HL-60/S4 treated with retinoic acid at 250 ng/mL for 4 days and 3 days (cell line): ENCODE data around the gene RAPGEF5.

Experiments used
- in situ Hi-C: fragments of 300-500 bp; cut with MboI; formaldehyde crosslinking; loops from 2 replicates; pipeline ENCODE4 v1.7.0; 2022; ENCODE audit warnings: low sequenced_read_pairs

RAPGEF5 gene

GRCh38 chr7:22167482-22167881 lies 189.5 kb downstream of the RAPGEF5 start:
- in situ Hi-C loops = no loop called here

DNA sequence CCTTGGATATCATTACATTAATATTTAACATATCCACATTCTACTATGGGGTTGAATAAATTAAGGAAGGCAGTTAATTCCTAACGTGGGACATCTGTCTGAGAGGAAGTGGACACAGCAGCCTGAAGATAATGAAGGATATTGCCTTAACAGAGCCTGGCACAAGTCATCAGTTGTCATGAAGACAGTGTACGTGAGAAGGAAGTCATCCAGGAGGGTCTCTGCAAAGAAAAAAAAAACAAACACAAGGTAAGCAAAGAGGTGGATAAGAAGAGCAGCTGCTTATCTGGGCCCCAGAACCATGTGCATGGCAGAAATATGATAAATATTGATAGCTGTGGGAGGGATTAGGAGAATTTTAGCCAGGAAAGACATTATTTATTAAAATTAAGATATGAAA lies 190.0 kb downstream of the RAPGEF5 start:
- in situ Hi-C loops = no loop called here

- in situ Hi-C loops = no loop called here
These were observed 197.6 kb downstream of the RAPGEF5 start for GRCh38 chr7:22159341-22159740.

DNA sequence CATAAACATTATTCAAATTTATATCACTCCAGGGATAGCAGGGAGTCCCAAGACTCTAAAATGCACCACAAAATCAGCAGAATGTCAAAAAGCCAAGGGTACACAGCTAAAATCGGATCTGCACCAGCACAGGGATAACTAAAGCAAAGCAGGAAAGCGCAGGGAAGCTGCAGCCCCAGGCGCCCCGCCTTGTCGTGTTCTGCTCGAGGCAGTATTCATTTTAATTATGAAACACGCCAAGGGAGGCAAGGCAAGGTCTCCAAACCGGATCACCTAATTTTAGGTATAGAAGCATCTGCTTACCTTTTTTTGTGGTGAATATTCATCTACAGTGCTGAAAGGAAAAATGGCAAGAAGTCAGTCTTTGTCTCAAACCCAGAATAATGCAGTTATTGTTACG lies 199.4 kb downstream of the RAPGEF5 start:
- in situ Hi-C loops = no loop called here

DNA sequence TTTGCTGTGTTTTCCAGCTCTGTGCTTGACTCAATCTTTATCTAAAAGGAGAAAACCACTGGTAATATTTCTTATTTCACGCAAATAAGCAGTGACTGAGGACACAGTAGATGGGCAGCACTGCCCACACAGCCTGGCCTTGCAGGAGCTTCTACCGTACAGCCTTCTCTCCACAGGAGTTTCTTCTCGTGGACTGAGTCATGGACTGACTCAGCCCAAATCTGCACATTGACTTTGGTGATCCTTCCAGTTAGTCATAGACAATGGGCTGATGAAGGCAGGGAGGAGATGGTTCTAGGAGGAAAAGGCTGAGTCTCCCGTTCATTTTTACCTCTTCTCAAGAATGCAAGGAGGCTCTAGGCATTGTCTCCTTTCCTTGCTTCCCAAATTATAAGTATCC lies 200.7 kb downstream of the RAPGEF5 start:
- in situ Hi-C loops = no loop called here

DNA sequence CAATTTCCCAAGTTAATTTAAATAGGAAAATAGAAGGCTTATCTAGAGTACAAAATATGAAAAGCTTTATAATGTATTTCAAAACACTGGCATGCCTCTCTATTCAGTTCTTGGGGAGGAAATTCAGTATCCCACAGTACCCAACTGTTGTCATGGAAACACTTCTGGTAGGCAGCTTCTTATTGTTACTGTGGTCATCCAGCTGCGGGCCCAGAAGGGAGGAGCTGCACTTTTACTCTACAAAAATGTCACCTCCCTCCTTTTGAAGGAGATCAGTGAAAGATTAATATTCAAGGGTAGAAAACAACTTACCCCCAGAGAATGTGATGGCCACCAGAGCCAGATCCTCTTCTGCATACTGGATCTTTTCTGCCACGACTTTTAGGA lies 202.8 kb downstream of the RAPGEF5 start:
- in situ Hi-C loops = no loop called here

DNA sequence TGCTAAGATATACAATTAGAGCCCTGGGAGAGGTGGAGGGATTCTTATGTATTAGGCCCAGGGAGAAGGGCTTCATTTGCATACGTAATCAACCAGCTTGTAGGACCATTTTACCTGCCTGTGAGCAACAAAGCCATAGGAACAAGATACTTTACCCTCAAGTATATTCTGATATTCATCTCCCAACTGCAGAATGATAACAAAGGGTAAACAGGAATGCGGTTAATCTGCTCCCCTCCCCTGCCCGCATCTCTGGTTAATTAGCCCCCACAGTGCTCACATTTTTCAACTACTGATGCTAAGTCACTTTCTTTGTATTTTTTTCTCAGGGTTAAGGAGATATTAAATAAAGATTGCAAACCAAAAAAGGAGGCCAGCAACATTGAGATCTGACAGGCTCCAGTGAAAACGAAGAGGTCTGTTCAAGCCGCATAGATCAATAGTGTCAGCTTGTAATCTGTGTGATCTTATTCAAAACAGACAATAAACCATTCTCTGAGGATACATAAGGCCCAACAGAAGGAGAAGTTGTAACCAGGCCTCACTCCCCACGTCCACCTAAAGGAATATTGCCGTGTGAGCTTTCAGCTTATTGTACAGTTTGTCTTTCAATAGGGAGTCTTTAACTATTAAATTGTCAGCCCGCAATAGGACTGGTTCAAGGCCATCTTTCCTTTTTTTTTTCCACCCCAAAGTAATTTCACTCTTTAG lies 203.4 kb downstream of the RAPGEF5 start:
- in situ Hi-C loops = no loop called here

DNA sequence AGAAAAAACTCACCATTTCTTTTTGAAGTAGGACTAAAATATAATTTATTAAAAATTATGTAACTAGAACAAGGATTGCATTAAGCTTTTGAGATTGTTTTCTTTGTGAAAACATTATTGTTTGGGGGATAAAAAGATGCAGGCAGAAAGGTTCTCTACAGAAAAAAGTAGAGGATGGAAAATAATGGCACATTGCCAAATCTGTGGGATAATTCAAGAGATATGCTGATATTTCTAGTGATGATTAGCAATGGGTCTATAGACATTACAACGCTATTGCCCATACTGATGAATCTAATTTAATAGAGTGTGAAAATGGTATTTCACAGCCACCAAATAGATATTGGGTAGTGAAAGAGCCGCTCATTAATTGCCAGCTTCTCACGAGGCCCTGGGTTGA lies 204.3 kb downstream of the RAPGEF5 start:
- in situ Hi-C loops = no loop called here

- in situ Hi-C loops = no loop called here
These were observed 205.1 kb downstream of the RAPGEF5 start for GRCh38 chr7:22151901-22152300.

DNA sequence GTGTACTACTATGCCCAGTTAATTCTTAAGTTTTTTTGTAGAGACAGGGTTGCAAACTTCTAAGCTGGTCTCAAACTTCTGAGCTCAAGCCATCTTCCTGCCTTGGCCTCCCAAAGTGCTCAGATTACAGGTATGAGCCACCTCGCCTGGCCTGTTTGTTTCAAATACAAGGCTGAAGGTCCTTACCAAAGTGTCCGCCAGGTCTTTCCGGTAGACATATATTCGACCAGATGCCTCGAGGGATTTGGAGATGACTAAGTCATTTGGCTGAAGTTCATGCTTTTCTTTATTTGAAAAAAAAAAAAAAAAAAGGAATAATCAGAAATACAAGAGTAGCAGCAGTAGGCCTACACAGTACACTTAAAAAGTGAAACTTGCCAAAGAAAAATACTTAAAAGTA lies 206.7 kb downstream of the RAPGEF5 start:
- in situ Hi-C loops = no loop called here

DNA sequence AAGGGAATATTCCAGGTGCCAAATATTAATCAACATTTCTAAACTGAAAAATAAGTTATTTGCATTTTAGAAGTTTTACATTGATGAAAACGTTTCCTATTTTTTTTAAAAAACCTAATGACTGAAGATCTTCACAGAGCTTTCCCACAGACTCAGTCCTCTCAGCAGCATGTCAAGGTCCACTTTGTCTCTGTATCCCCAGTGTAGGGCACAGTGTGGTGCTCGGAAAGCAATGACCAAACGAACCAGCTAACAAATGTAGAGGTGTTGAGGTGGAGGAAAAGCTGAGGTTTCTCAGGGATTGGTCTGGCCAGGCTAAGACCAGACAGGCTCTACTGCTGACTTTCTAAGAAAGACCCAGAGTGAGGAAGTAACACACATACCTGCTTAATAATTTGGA lies 209.1 kb downstream of the RAPGEF5 start:
- in situ Hi-C loops = no loop called here

- in situ Hi-C loops = no loop called here
These were observed 209.9 kb downstream of the RAPGEF5 start for GRCh38 chr7:22146961-22147512.

DNA sequence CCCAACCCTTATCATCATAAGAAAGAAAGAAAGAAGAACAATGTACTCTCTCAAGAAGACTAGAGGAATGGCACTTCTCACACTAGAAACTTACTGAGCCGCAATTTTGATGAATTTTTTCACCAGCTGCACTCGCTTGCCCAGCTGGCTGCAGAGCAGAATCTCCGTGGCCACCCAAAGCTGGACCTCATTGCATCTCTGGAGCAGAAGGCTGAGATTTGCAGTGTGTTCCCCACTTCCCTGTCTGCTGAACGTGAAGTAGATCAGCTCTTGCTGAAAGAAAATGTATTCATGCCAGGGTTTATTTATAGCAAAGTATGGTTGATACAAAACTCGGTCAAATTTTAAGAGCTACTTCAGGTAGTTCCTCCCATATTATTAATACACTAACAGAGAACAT lies 212.0 kb downstream of the RAPGEF5 start:
- in situ Hi-C loops = no loop called here

- in situ Hi-C loops = no loop called here
These were observed 213.5 kb downstream of the RAPGEF5 start for GRCh38 chr7:22143491-22143890.

GRCh38 chr7:22142572-22142971 lies 214.4 kb downstream of the RAPGEF5 start:
- in situ Hi-C loops = no loop called here

GRCh38 chr7:22141355-22141754 lies 215.6 kb downstream of the RAPGEF5 start:
- in situ Hi-C loops = no loop called here

DNA sequence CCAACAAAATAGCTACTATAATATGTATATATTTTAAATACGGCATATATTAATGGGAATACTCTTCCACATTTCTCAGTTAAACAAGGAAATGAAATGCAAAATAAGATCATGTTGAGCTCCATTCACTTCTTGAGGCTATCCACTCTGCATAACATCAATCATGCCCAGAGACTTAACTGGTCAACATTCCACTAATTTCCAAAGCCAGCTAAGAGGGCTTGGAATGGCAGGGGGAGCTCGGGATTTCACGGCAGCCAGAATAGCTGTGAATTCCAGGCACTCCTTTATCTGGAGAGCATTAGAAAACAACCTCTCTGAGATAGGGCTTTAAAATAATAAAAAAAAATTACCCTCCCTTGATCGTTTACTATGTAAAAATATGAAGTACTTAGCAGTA lies 216.4 kb downstream of the RAPGEF5 start:
- in situ Hi-C loops = no loop called here

DNA sequence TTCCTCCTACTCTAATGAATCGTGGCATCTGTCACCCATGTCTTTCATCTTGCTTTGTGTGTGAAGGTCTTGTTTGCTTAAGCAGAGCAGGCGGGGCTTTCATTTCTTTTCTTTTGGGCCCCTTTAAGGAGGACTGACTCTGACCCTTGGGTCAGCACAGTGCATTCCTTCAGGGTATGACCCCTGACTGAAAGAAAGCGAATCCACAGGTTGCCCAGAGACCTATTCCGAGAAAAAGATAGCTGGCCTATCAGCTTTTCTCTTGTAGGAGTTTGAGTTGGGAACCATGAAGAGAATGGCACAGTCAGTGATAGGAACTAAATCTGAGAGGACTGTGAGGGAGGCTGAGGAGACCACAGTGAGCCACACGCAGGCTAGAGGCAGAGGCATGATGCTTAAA lies 218.1 kb downstream of the RAPGEF5 start:
- in situ Hi-C loops = no loop called here

- in situ Hi-C loops = no loop called here
These were observed 218.8 kb downstream of the RAPGEF5 start for GRCh38 chr7:22138106-22138505.

DNA sequence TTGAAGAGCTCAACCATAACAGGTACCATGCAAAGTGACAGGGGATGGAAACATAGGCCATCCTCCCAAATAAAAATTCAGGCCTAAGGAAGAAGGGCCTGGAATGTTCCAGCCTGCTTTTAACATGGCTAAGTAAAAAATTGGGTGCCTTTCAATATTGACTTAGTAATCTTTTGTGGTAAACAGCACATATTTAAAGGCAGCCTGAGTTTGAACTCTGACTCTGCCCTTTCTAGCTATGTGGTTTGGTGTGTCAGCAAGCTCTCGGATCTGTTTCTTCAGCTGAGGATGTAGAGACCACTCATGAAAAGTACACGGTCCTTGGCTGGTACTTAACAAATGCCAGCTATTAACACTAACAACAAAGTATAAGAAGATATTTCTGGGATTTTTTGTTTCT lies 219.5 kb downstream of the RAPGEF5 start:
- in situ Hi-C loops = no loop called here

GRCh38 chr7:22137026-22137425 lies 219.9 kb downstream of the RAPGEF5 start:
- in situ Hi-C loops = no loop called here

GRCh38 chr7:22129819-22130580 lies 227.0 kb downstream of the RAPGEF5 start:
- in situ Hi-C loops = no loop called here
